ENCODE measurements around the gene OR6A2.
A peak's percentile ranks its signal among the peaks of the same experiment; 100 is the strongest.

The OR6A2 gene

DNA sequence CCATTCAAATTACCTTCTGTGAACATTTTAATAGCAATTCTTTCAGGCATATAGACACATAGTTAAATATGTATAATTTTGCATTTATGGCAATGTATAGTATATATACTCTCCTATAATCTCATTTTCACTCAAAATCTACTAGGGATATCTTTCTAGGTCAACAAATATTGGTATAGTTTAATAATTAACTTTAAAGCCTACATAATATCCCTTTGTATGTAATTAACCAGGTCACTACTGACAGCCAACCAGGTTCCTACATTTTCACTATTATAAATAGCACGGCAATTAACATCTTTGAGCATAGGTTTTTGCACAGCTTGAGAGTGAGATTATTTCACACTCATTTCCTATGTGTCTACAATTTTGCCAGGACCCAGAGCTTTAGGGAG, 43.5 kb downstream of the OR6A2 start:
- no peak for DNase-seq

DNA sequence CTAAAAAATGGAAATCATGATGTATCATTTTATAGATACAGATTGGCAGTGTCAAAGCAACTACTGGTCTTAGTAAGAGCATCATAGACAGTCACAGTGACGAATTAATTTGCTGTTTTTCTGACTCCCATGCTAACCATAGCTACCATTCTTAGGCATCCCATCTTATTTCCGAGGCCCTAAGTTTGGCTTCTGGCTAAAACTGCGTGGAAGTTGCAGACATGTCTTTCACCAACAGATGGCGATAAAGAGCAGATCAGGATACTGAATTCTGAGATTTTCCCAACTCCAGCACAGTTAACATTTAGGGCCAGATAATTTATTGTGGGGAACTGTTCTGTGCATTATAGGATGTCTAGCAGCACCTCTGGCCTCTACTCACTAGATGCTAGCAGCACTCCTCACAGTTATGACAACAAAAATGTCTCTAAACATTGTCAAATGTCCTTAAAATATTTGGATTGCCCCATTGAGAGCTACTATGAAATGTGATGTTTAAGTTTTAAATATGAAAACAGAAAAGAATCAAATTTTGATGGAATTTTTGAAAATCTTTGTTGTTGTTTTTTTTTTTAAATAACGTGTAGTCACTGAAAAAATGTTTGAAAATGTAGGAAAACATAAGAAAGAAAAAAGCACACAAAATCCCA, 44.1 kb downstream of the OR6A2 start:
- DNase-seq = peak; percentile 41

- no peak for DNase-seq
Measured at GRCh38 chr11:6747097-6747668, 52.3 kb downstream of the OR6A2 start.

DNA sequence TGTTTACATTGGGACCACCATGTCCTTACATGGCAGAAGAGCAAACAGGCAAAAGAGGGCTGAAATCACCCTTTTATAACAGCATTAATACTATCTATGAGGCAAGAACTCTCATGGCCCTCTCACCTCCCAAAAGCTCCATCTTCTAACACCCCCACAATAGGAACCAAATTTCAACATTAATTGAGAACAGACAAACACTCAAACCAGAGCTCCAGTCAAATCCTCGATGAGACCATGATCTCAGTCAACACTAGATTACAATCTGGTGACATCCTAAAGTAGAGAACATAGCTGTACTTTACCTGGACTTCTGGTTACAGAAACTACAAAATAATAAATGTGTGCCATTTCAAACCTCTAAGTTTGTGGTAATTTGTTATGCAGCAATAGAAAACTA, 52.9 kb downstream of the OR6A2 start:
- no peak for DNase-seq

GRCh38 chr11:6746086-6746618, 53.3 kb downstream of the OR6A2 start:
- DNase-seq = peak; percentile 72

DNA sequence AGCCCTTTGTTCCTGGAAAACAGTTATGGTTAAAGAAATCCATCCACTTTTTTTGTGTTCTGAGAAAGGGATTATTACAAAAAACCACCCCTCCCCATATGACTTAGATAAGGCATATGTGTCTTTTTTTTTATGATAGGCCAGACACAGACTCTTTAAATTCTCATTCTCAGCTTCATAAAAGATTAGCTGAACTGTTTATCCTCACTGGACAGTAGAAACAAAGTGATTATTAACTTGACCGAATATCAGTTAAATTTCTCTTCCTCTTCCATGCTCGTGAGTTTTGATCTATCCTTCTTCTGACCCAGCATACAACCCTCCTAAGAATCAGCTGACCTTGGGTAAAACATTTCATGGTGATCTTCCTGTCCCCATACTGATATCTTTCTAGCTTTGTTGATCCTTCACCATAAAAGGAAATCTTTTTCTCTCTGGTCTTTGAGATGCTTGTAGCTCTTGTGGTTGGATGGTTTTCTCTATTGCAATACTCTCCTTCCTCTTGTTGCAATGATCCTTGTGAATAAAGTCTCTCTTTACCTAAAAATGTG, 53.9 kb downstream of the OR6A2 start:
- peak; percentile 54 for DNase-seq

DNA sequence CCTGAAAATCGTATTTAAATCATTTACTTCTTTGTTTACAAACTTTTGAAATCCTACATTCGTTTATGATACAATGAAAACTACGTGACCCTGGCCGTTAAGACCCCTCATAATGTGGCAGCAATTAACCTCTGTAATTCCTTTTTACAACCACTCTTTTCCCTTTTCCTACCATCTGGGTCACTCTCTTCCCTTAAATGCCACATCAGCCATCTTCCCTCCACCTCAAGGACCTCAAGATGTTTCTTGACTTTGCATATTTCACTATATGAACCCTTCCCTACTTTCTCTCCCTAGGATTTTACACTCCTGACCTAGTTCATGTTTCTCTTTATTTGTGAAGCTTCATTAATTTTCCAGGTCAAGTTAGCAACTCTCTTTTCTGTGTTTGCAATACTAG, 54.5 kb downstream of the OR6A2 start:
- no peak for DNase-seq

GRCh38 chr11:6742260-6742659, 57.2 kb downstream of the OR6A2 start:
- DNase-seq = no peak
